Stimulated activated naive CD8-positive, alpha-beta T cell treated with anti-CD3 and anti-CD28 coated beads, Interleukin-15, amount 100 ng/mL, for 72 hours (primary cell): ENCODE results near the gene CDC42SE1.
A peak's percentile ranks its signal among the peaks of the same experiment; 100 is the strongest.

ENCODE experiments used
- ATAC-seq: fragments of 150-1000 bp; cut with Tn5 transposase; 2 replicates; pipeline ENCODE4 v1.10.0; 2021; ENCODE audit warnings: mild to moderate bottlenecking, moderate library complexity
- DNase-seq, 2 donors: peaks; one replicate each; pipeline ENCODE4 v3.0.0; 2021 to 2022
- H3K27ac Mint-ChIP-seq, 2 donors: one replicate each; pipeline ENCODE4 v1.8.0; 2022; ENCODE audit warnings: mild to moderate bottlenecking in 2 of 2, mixed read lengths in 2 of 2, moderate library complexity in 2 of 2
- H3K27me3 Mint-ChIP-seq: one replicate; pipeline ENCODE4 v1.8.0; 2022; ENCODE audit warnings: mixed read lengths
- H3K4me1 Mint-ChIP-seq: one replicate; pipeline ENCODE4 v1.8.0; 2022; ENCODE audit warnings: mild to moderate bottlenecking, mixed read lengths
- H3K4me3 Mint-ChIP-seq, 2 donors: one replicate each; pipeline ENCODE4 v1.8.0; 2022; ENCODE audit warnings: mild to moderate bottlenecking in 2 of 2, mixed read lengths in 2 of 2, moderate library complexity in 1 of 2
- H3K9me3 Mint-ChIP-seq, 2 donors: one replicate each; pipeline ENCODE4 v1.8.0; 2022; ENCODE audit warnings: mixed read lengths in 2 of 2

Gene CDC42SE1

DNA sequence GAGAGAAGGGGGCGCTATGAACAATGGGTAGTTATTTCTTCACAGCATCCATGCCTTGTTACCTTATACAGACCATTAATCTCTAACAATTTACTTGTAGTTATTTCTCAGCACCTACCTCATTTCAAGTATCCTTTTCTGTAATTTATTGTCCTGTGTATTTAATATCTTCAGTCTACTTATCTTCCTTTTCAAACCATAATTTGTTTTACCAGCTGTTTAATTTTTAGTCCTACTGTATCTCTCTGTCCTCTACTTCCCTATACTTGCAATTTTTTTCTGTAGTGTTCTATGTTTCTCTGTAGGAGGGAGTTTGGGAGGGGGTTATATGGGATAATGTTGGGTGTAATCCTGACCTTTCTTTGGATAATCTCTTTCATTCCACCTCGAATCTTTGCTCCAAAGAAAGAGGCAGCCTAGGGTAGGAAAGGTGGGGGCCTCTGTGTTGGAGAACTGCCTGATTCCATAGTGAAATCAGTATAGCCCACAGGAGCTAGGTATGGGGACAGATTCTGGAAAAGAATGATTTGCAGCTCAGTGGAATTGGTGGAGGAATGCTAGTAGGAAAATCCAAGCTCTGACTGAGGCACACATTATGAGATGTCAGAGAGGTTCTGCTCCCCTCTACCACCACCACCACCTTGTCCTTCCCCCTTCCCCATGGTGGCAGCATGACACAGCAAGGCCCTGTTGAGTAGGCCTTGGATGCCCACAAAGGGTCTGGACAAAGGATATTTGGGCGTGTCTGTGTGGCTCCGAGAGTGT is 1.4 kb upstream of the CDC42SE1 start:
- Mint-ChIP-seq H3K27me3 (no peaks in the 10 kb centered on the region), H3K4me1 (peaks cover 68% of the 10 kb centered on the region), H3K27ac (peak overlapping the region; percentile 94 to 98), H3K4me3 (peak overlapping the region; percentile 93 to 95), H3K9me3 (no peaks in the 10 kb centered on the region)
- DNase-seq (no peak), ATAC-seq (no peak)

DNA sequence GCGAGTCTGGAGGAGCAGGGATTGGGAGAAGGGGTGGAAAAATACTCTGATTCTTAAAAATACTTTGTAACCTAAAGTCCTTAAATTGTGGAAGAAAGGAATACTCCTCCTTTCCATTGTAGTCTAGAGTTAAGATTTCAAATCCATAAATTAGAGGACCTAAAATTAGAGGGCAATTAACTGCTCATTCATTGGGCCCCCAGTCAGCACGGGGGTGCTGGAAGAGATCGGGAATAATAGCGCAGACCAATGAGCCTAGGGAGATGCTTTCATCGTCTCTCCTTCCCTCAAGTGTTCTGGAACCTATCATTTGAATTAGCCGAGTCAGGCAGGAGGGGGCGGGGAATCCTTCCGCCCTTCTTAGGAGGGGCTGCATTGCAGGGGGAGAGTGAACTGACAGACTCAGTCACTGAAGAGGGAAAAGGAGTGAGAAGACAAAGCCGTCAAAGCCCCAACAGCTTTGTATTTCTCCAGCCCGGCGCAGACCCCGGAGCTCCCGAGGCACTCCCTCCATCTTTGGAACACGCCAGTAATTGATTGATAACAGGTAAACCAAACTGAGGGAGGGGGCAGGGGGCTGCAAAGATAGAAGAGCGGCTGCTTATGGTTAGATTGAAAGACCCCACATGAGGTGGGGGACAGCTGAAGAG is 710 bp upstream of the CDC42SE1 start, which contains the start of gene MLLT11:
TSS of gene MLLT11 (plus strand) at position 391 of the 650 bp plus-strand sequence. CDS start 6,828 bp downstream, outside the sequence.
- peak within 1 kb of the TSS; percentile 93 to 95 for H3K4me3 Mint-ChIP-seq
- DNase-seq (peak; percentile 17 to 30), ATAC-seq (no peak)
- peak within 1 kb of the TSS; percentile 94 to 98 for H3K27ac Mint-ChIP-seq
- peaks cover 75% of the 10 kb centered on the region for H3K4me1 Mint-ChIP-seq
- H3K9me3 Mint-ChIP-seq: no peaks in the 10 kb centered on the region
- no peaks in the 10 kb centered on the region for H3K27me3 Mint-ChIP-seq

DNA sequence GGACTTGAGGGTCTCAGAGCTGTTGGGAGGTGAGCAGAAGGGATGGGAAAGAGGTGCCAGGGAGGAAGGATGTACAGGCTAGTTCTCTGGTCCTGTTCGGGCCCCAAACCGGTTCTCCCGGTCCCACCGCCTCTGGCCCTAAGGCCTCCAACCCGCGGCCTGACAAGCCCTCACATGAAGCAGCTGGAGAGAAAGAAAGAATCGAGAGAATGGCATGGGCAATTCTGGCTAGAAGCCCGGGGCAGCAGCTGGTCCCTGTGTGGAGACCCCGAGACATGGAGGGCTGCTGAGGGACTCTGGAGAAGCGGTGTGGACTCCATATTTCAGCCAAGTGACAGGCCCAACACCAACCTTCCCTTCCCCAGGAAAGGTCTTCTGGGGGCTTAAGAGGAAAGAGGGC is 730 bp downstream of the CDC42SE1 start:
- Mint-ChIP-seq H3K4me1 (peaks cover 75% of the 10 kb centered on the region), H3K27me3 (no peaks in the 10 kb centered on the region), H3K27ac (peak overlapping the region; percentile 94 to 98), H3K4me3 (peak overlapping the region; percentile 93 to 95), H3K9me3 (no peaks in the 10 kb centered on the region)
- ATAC-seq: no peak
- peak; percentile 31 to 48 for DNase-seq

DNA sequence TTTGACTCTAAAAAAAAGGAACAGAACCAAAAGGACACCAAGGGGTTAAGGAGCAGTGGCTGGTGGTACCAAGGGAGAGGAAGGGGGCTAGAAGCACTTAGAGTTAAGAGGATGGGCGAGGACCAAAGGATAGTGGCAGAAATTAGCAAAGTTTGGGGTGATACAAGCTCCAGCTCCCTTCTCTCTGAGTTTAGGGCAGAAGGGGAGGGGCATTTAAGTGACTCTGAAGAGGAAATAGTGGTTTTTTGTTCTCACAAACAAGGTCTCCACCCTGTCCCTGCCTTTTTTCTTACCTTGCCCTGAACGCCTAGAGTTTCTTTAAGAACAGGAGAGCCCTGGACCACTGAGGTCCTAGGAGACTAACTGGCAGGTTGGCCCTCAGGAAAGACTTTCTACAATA is 3.3 kb downstream of the CDC42SE1 start:
- H3K27ac Mint-ChIP-seq: peak overlapping the region; percentile 57 to 94
- no peaks in the 10 kb centered on the region for H3K9me3 Mint-ChIP-seq
- peak overlapping the region; percentile 93 to 95 for H3K4me3 Mint-ChIP-seq
- peaks cover 68% of the 10 kb centered on the region for H3K4me1 Mint-ChIP-seq
- no peaks in the 10 kb centered on the region for H3K27me3 Mint-ChIP-seq
- no peak for ATAC-seq
- DNase-seq: no peak

DNA sequence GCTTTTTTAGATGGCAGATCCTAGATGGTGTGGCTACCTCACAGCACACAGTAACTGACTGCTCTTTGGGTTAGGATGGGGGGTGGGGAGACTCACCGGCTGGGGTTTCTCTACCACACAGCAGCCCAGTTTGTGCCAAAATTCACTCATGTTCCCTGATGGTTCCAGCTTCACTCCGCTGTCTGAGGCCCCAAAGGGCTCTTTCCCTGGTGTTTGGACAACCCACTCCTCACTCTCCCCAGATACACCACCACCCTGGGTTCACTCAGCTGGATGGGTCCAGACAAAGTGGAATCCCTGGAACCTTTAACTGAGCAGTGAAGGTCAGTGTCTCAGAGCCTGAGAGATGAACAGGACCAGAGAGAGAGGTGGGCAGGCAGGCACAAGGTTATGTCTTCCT is 3.8 kb downstream of the CDC42SE1 start:
- Mint-ChIP-seq H3K27me3 (no peaks in the 10 kb centered on the region), H3K27ac (peak overlapping the region; percentile 57 to 94), H3K9me3 (no peaks in the 10 kb centered on the region), H3K4me1 (peaks cover 64% of the 10 kb centered on the region), H3K4me3 (peak overlapping the region; percentile 93 to 95)
- ATAC-seq: no peak
- no peak for DNase-seq

DNA sequence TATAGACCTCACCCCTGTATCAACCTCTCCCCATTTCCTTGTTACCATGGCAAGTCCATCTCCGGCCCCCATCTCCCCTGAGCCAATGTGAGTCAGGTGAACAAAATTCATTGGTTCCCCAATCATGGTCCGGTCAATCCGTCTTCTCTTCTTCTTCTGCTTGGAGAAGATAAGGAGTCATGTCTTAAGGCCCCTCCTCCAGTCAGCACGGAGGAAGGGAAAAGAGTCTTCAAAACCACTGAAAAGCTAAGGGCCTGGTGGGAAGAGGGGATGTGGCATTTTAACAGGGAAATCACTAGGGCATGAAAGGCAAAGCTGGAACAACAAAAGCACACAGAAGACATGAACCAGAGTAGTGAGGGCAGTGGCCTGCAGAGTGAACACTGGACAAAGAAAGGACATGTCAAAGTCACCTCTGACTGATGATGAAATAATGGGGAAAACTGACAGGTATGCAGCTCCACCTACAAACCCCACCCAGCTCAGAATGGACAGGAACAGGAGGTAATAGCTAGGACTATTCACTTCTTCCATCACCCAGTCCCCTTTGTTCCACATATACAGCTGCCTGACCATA is 4.4 kb downstream of the CDC42SE1 start:
- Mint-ChIP-seq H3K9me3 (no peaks in the 10 kb centered on the region), H3K4me1 (peaks cover 65% of the 10 kb centered on the region), H3K27me3 (no peaks in the 10 kb centered on the region), H3K4me3 (peak overlapping the region; percentile 93 to 95), H3K27ac (peak overlapping the region; percentile 67 to 89)
- no peak for ATAC-seq
- DNase-seq: no peak

DNA sequence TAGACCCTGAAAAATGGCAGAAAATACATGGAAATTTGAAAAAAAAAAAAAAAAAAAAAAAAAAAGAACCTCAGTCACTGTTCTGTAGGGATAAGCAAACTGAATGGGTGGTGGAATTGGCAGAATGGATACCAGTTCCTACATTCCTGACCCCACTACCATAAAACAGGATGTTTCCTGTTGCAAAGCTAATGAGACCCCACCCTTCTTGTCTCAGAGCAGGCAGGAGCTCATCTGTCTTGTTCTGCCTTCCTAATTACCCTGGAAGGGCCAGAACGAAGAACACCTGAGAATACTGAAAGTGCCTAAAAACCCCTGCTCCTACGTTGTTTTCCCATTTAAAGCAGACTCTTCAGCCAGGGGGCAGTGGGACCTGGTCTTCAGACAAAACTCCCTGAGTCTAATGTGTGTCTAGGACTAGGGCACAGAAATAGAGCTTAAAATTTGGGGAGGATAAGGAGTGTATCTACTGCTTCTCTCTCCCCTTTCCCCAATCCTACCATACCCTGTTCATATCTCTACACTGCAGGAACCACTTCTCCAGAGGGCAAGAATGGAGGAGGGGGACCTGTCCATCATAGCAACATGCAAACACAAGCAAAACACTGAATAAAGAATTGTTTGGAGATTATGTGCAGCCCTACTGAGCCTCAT is 7.9 kb downstream of the CDC42SE1 start:
- H3K4me1 Mint-ChIP-seq: peaks cover 69% of the 10 kb centered on the region
- no peak overlapping the region for H3K27ac Mint-ChIP-seq
- H3K27me3 Mint-ChIP-seq: no peaks in the 10 kb centered on the region
- no peak overlapping the region for H3K4me3 Mint-ChIP-seq
- H3K9me3 Mint-ChIP-seq: no peaks in the 10 kb centered on the region
- DNase-seq (no peak), ATAC-seq (no peak)

DNA sequence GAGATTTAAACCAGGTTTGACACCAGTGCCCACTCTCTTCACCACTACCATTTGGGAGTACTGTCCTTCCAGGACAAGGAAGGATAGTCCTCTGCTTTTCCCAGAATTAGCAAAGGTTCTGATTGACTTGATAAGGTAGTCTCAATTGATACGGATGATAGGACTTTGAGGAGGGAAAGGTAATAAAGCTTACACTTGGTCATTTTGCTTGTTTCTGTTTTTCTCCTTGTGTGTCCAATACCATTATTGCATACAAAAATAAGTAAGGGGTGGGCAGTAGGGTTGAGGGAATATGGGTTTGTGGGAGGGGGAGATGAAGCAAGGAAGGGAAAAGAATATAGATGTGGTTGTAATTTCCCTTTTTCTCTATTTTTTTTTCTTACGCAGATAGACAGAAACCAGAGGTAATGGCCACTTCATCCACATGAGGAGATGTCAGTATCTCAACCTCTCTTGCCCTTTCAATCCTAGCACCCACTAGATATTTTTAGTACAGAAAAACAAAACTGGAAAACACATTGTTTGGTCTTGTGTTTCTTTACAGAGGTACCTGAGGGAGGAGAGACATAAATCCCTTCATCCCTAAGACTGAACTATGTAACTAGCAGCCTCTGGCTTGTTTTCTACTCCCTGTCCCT is 9.3 kb downstream of the CDC42SE1 start:
- H3K27me3 Mint-ChIP-seq: no peaks in the 10 kb centered on the region
- no peaks in the 10 kb centered on the region for H3K9me3 Mint-ChIP-seq
- ATAC-seq: no peak
- H3K4me3 Mint-ChIP-seq: no peak overlapping the region
- H3K27ac Mint-ChIP-seq: no peak overlapping the region
- DNase-seq: no peak
- H3K4me1 Mint-ChIP-seq: peaks cover 63% of the 10 kb centered on the region

DNA sequence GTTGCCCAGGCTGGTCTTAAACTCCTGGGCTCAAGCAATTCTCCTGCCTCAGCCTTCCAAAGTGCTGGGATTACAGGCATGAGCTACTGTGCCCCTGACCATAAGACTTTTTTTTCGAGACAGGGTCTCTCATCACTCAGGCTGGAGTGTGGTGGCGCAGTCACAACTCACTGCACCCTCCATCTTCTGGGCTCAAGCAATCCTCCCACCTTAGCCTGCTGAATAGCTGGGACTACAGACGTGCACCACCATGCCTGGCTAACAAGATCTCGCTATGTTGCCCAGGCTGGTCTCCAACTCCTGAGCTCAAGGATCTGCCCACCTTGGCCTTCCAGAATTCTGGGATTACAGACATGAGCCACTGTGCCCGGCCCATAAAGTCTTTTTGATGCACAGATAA is 10.0 kb downstream of the CDC42SE1 start:
- Mint-ChIP-seq H3K4me3 (peak overlapping the region in 1 of 2 donors; percentile 48), H3K27me3 (no peaks in the 10 kb centered on the region), H3K4me1 (peaks cover 56% of the 10 kb centered on the region), H3K9me3 (no peaks in the 10 kb centered on the region), H3K27ac (no peak overlapping the region)
- DNase-seq (no peak), ATAC-seq (no peak)

DNA sequence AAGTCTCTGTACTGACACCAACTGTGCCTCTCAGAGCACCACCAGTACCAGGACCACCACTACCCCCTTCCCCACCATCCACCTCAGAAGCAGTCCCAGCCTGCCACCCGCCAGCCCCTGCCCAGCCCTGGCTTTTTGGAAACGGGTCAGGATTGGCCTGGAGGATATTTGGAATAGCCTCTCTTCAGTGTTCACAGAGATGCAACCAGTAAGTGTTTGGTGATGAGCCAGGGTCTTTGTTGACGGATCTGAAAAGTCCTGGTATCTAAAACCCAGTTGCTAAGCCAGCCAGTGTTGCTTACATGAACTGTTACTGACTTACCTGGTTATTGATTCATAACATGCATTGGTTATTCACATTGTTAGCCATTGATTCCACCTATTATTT is 10.8 kb downstream of the CDC42SE1 start:
- Mint-ChIP-seq H3K4me3 (peak overlapping the region; percentile 92 to 96), H3K9me3 (no peaks in the 10 kb centered on the region), H3K27me3 (no peaks in the 10 kb centered on the region), H3K27ac (peak overlapping the region; percentile 96 to 98), H3K4me1 (peaks cover 59% of the 10 kb centered on the region)
- ATAC-seq (peak; percentile 16), DNase-seq (no peak)

DNA sequence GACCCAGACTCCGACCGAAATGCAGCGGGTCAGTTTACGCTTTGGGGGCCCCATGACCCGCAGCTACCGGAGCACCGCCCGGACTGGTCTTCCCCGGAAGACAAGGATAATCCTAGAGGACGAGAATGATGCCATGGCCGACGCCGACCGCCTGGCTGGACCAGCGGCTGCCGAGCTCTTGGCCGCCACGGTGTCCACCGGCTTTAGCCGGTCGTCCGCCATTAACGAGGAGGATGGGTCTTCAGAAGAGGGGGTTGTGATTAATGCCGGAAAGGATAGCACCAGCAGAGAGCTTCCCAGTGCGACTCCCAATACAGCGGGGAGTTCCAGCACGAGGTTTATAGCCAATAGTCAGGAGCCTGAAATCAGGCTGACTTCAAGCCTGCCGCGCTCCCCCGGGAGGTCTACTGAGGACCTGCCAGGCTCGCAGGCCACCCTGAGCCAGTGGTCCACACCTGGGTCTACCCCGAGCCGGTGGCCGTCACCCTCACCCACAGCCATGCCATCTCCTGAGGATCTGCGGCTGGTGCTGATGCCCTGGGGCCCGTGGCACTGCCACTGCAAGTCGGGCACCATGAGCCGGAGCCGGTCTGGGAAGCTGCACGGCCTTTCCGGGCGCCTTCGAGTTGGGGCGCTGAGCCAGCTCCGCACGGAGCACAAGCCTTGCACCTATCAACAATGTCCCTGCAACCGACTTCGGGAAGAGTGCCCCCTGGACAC is 11.3 kb downstream of the CDC42SE1 start:
- Mint-ChIP-seq H3K27me3 (no peaks in the 10 kb centered on the region), H3K9me3 (no peaks in the 10 kb centered on the region), H3K27ac (peak overlapping the region; percentile 96 to 98), H3K4me1 (peaks cover 65% of the 10 kb centered on the region), H3K4me3 (peak overlapping the region; percentile 92 to 96)
- ATAC-seq (peak; percentile 91), DNase-seq (peak; percentile 72 to 79)

DNA sequence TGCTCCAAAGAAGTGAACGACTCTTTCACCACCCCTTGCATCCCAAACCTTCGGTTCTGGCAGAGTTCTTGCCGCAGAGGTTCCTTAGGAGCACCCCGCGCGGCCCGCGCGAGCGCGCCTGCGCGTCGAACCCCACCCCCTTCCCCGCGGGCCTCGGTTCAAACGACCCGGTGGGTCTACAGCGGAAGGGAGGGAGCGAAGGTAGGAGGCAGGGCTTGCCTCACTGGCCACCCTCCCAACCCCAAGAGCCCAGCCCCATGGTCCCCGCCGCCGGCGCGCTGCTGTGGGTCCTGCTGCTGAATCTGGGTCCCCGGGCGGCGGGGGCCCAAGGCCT is 11.9 kb downstream of the CDC42SE1 start, which contains the start of gene C1orf56:
TSS of gene C1orf56 (plus strand) at position 161 of the 334 bp plus-strand sequence. CDS start at position 258, 97 bp downstream.
- no peaks in the 10 kb centered on the region for H3K27me3 Mint-ChIP-seq
- H3K4me1 Mint-ChIP-seq: peaks cover 66% of the 10 kb centered on the region

DNA sequence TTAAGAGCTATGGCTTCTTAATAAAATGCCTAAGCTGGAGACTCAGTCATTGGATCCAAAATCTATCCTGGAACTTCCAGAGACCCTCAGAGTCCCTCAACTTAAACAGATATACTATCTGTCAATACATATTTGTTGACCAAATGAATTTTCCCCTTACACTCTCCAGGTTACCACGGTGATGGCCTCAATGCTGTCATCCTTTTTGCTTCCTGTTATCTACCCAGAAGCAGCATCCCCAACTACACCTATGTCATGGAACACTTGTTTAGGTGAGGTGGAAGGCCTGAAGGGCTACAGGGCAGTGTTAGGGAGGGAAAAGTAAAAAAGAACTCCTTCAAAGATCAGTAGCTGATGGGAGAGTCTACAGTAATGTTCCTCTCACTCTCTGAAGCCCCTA is 16.3 kb downstream of the CDC42SE1 start:
- Mint-ChIP-seq H3K9me3 (no peaks in the 10 kb centered on the region), H3K4me1 (peaks cover 33% of the 10 kb centered on the region), H3K27ac (peak overlapping the region in 1 of 2 donors; percentile 37), H3K4me3 (no peak overlapping the region), H3K27me3 (no peaks in the 10 kb centered on the region)
- DNase-seq (no peak), ATAC-seq (peak; percentile 55)

More for the DNA sequence above, 11.9 kb downstream of the CDC42SE1 start, which contains the start of gene C1orf56:
- ATAC-seq: peak; percentile 69
- H3K27ac Mint-ChIP-seq: peak within 1 kb of the TSS; percentile 96 to 98
- peak; percentile 56 to 62 for DNase-seq
- H3K4me3 Mint-ChIP-seq: peak within 1 kb of the TSS; percentile 92 to 96
- no peaks in the 10 kb centered on the region for H3K9me3 Mint-ChIP-seq

DNA sequence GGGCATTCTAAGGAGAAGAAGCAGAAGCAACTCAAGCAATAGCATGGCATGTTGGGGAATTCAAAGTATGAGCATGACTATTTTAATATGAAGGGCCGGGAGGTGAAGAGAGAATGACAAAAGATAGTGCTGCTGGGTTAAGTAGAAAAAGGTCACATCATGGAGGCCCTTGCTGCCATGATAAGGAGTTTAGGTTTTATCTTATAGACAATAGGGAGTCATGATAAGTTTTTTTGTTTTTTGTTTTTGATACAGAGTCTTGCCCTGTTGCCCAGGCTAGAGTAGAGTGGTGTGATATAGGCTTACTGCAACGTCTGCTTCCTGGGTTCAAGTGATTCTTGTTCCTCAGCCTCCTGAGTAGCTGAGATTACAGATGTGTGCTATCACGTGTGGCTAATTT is 19.9 kb downstream of the CDC42SE1 start:
- no peak for DNase-seq
- H3K4me1 Mint-ChIP-seq: peaks cover 15% of the 10 kb centered on the region
- no peak overlapping the region for H3K4me3 Mint-ChIP-seq
- H3K9me3 Mint-ChIP-seq: no peaks in the 10 kb centered on the region
- ATAC-seq: no peak
- H3K27me3 Mint-ChIP-seq: no peaks in the 10 kb centered on the region
- H3K27ac Mint-ChIP-seq: no peak overlapping the region
